BJ (cell line): ENCODE results near the gene CRELD2. TPM values are rescaled to one million over a fixed set of nuclear protein-coding genes. Genes with fewer than 3 reads are reported as not detected.

Experiments used
- CTCF ChIA-PET: fragments of 350-600 bp; formaldehyde crosslinking; extraction: SDS; loops from one replicate; lab custom pipeline; 2021; ENCODE audit warnings: antibody characterized with exemption, inconsistent platforms; lab: Yijun Ruan, JAX
- POLR2A ChIA-PET: fragments of 300-600 bp; sonication (Branson Sonifier 250); formaldehyde crosslinking; extraction: SDS; loops from one replicate; lab custom pipeline; 2021; ENCODE audit warnings: antibody characterized with exemption; lab: Charles Lee
- DNase-seq: peaks from one replicate; pipeline ENCODE4 v3.0.0-alpha.2; 2011; ENCODE audit warnings: low read depth
- H3K27me3 ChIP-seq: 2 replicates; pipeline ENCODE4 v1.6.0; 2011; ENCODE audit warnings: low read length; ENCODE audit not compliant: control insufficient read depth, insufficient read depth
- H3K36me3 ChIP-seq: 2 replicates; pipeline ENCODE4 v1.5.1; 2011; ENCODE audit warnings: low read length; ENCODE audit not compliant: control insufficient read depth, insufficient read depth
- H3K4me3 ChIP-seq: 2 replicates; pipeline ENCODE4 v1.5.1; 2011; ENCODE audit warnings: low read depth, mild to moderate bottlenecking, control low read depth, low read length
- polyA plus RNA-seq: library from polyadenylated mRNA; depleted of rRNA; stranded (reverse); fragments of >200 nt; gene quantifications from 2 replicates; pipeline ENCODE4 v1.2.3, GENCODE V29; 2011
- TF ChIP-seq, protein P1 (sequence below): IDR thresholded peaks from 2 replicates; pipeline ENCODE4 v1.5.1; 2011; ENCODE audit warnings: low read depth, mild to moderate bottlenecking, control low read depth, inconsistent platforms, low read length, moderate library complexity; ENCODE audit not compliant: insufficient read depth

CRELD2 gene
- polyA plus RNA-seq, 1 experiment: 54.1 TPM

DNA sequence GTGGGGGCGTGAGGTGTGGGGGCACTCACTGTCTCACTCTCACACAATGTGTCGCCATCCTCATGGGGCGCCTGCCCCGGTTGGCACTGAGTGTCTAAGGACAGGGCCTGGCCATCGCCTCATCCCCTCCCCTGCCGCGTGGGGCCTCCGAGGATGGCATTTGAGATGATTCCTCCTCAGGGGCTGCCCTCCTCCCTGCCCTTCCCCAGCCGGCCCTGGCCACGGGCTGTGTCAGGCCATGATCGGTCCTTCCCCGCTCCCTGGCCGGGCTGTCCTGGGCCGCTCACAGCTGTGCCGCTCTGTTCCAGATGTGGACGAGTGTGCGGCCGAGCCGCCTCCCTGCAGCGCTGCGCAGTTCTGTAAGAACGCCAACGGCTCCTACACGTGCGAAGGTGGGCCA, 4.5 kb downstream of the CRELD2 start:
- H3K4me3 ChIP-seq: no peak overlapping the region
- TF ChIP-seq, protein P1, sequence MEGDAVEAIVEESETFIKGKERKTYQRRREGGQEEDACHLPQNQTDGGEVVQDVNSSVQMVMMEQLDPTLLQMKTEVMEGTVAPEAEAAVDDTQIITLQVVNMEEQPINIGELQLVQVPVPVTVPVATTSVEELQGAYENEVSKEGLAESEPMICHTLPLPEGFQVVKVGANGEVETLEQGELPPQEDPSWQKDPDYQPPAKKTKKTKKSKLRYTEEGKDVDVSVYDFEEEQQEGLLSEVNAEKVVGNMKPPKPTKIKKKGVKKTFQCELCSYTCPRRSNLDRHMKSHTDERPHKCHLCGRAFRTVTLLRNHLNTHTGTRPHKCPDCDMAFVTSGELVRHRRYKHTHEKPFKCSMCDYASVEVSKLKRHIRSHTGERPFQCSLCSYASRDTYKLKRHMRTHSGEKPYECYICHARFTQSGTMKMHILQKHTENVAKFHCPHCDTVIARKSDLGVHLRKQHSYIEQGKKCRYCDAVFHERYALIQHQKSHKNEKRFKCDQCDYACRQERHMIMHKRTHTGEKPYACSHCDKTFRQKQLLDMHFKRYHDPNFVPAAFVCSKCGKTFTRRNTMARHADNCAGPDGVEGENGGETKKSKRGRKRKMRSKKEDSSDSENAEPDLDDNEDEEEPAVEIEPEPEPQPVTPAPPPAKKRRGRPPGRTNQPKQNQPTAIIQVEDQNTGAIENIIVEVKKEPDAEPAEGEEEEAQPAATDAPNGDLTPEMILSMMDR: no peak
- no peak for DNase-seq
- no peaks in the 10 kb centered on the region for H3K27me3 ChIP-seq
- POLR2A ChIA-PET: no interaction called here
- CTCF ChIA-PET: interaction anchor here (1.1 to 1.6 kb wide), 2 partner anchors 108 kb away, joined by 4 to 6 read pairs; no protein-coding TSS in a partner anchor
- H3K36me3 ChIP-seq: peaks cover 7% of the 10 kb centered on the region

DNA sequence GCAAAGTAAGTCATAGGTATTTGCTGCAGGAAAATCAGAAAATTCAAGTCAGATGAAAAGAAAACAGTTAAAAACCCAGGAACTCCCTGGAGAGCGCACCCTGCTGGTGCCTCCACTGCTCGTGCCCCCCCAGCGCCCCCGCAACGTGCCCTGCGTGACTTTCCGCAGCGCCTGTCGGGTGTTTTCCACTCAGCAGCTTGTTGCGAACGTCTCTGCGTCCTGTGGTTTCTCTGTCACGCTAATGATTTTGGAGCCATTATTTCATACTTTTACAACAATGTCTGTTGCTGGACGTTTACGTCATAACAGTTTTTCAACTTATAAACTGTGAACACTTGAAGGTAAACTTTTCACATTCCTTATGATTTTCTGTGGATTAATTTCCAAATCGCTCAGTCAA, 5.0 kb downstream of the CRELD2 start:
- DNase-seq: no peak
- Histone ChIP-seq H3K4me3 (no peak overlapping the region), H3K36me3 (peaks cover 7% of the 10 kb centered on the region), H3K27me3 (no peaks in the 10 kb centered on the region)
- TF ChIP-seq, protein P1: peak; percentile 35
- ChIA-PET CTCF (interaction anchor here (1.5 to 1.6 kb wide), 2 partner anchors 107 to 156 kb away, joined by 3 to 6 read pairs; no protein-coding TSS in a partner anchor), POLR2A (no interaction called here)

DNA sequence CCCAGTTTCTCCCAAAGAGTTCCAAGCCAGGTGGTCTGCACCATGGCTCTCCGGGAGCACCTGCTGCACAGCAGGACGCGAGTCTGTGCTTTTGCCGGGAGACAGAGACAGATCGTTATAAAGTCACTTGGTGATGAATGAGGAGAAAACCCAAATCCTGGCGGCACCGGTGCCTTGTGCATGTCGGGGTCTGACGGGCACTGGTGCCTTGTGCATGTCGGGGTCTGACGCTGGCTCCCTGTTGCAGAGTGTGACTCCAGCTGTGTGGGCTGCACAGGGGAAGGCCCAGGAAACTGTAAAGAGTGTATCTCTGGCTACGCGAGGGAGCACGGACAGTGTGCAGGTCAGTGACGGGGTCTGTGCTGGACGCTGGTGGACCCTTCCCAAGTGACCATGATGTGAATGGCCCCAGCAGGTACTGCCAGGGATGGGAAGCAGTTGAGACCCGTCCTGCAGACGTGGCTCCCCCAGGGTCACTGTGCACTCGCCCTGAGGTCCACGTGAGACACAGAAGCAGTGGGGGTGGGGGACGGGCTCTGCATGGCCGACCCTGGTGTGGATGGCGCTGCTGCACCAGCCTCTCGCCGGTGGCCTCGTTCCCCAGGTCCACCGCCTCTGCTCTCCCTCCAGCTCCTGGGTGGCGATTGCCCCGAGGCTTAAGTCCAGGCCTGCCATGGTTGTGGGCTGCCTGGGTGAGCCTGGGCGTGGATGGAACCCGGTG, 5.8 kb downstream of the CRELD2 start:
- DNase-seq: no peak
- ChIA-PET CTCF (interaction anchor here (1.5 to 1.6 kb wide), 2 partner anchors 106 to 157 kb away, joined by 3 to 6 read pairs; no protein-coding TSS in a partner anchor), POLR2A (no interaction called here)

DNA sequence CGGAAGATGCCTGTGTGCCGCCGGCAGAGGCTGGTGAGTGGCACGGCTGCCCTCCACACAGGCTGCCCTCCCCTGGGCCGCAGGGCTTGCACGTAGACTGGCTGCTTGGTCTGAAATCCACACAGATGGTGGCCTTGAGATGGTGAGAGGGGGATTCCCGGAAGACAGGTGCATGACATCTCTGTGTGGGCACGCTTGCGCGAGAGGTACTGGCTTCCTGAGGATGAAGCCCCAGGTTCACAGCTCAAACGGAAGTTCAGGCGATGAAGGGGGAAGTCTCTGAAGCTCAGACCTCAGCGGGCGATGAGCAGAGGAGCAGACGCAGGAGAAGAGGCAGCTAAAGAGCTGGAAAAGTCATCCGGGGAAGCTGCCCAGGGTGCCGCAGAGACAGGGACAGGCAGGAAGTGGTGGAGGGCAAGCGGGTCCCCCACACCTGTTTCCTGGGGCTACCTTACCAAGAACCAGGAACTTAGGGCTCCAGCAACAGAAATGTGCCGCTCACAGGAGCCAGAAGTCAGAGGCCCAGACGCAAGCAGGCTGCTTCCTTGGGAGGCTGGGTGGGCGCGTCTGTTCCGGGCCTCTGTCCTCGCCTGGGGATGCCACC, 7.2 kb downstream of the CRELD2 start:
- H3K36me3 ChIP-seq: peaks cover 7% of the 10 kb centered on the region
- TF ChIP-seq, protein P1: no peak
- CTCF ChIA-PET: interaction anchor here (1.2 kb wide), 1 partner anchor 106 kb away, joined by 6 read pairs; no protein-coding TSS in a partner anchor
- H3K27me3 ChIP-seq: no peaks in the 10 kb centered on the region
- no peak for DNase-seq
- no peak overlapping the region for H3K4me3 ChIP-seq
- POLR2A ChIA-PET: no interaction called here

More for the DNA sequence above, 5.8 kb downstream of the CRELD2 start:
- peaks cover 7% of the 10 kb centered on the region for H3K36me3 ChIP-seq
- TF ChIP-seq, protein P1: no peak
- H3K27me3 ChIP-seq: no peaks in the 10 kb centered on the region
- no peak overlapping the region for H3K4me3 ChIP-seq

DNA sequence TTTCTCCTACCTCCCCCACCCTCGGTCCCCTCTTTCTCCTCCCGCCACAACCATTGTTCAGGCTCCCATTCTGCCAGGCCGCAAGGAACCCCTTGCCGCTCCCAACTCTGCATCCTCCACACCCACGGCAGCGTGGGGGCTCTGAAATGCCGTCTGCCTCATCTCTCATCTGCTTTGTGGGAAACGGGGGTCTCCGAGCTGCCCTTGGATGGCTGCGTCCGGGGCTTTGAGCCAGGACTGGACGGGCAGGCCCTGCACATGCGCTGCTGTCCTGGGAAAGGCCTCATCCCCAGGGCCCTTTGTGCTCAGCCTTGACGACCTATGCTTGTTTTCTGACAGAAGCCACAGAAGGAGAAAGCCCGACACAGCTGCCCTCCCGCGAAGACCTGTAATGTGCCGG, 8.5 kb downstream of the CRELD2 start:
- H3K4me3 ChIP-seq: no peak overlapping the region
- DNase-seq: no peak
- TF ChIP-seq, protein P1: no peak
- no peaks in the 10 kb centered on the region for H3K27me3 ChIP-seq
- POLR2A ChIA-PET: no interaction called here
- peaks cover 1% of the 10 kb centered on the region; the same call in 1 of the 2 replicates for H3K36me3 ChIP-seq
- CTCF ChIA-PET: interaction anchor here (2.3 kb wide), 1 partner anchor 104 kb away, joined by 14 read pairs; no protein-coding TSS in a partner anchor
